CD4-positive, alpha-beta T cell treated with Interleukin-10 for 1 hour (primary cell): ENCODE data around the gene XCL1.
"Not testable (repeated sequence)": the region's sequence is repeated elsewhere in the genome, so short reads cannot be mapped to it uniquely, and the experiment has no call there.

Experiments
- DNase-seq: peaks from one replicate; pipeline ENCODE4 v3.0.0-alpha.2; 2020

The XCL1 gene

GRCh38 chr1:168576245-168576688 lies at the start of gene XCL1:
TSS of gene XCL1 (plus strand) at chr1:168576605. CDS start at chr1:168576638, 33 bp downstream.
- peak; percentile 18 for DNase-seq

- no peak for DNase-seq
Measured at GRCh38 chr1:168529518-168529917, 46.9 kb upstream of the XCL1 start.

- DNase-seq, result peak; percentile 48
Measured at GRCh38 chr1:168531615-168532345, 44.6 kb upstream of the XCL1 start.

- DNase-seq, result peak; percentile 62
Measured at GRCh38 chr1:168535536-168535935, 40.9 kb upstream of the XCL1 start.

- DNase-seq, result not testable (repeated sequence)
Measured at GRCh38 chr1:168540798-168541197, 35.6 kb upstream of the XCL1 start.

- DNase-seq, result not testable (repeated sequence)
Measured at GRCh38 chr1:168542978-168543377, 33.4 kb upstream of the XCL1 start.

GRCh38 chr1:168543840-168544498 lies 32.4 kb upstream of the XCL1 start, which contains the start of gene XCL2:
TSS of gene XCL2 (minus strand) at chr1:168543997. CDS start at chr1:168543964, 33 bp downstream.
- DNase-seq, result peak; percentile 16

GRCh38 chr1:168545678-168546552 lies 30.5 kb upstream of the XCL1 start:
- DNase-seq, result not testable (repeated sequence)

GRCh38 chr1:168546553-168546895 lies 29.9 kb upstream of the XCL1 start:
- DNase-seq, result not testable (repeated sequence)

GRCh38 chr1:168550971-168551370 lies 25.4 kb upstream of the XCL1 start:
- no peak for DNase-seq

- no peak for DNase-seq
Measured at GRCh38 chr1:168551688-168552087, 24.7 kb upstream of the XCL1 start.

GRCh38 chr1:168552961-168553360 lies 23.4 kb upstream of the XCL1 start:
- no peak for DNase-seq

- DNase-seq, result no peak
Measured at GRCh38 chr1:168553680-168554553, 22.5 kb upstream of the XCL1 start.

GRCh38 chr1:168554603-168555483 lies 21.6 kb upstream of the XCL1 start:
- no peak for DNase-seq

GRCh38 chr1:168555508-168556046 lies 20.8 kb upstream of the XCL1 start:
- DNase-seq, result no peak

GRCh38 chr1:168556647-168557046 lies 19.8 kb upstream of the XCL1 start:
- DNase-seq, result no peak

GRCh38 chr1:168560370-168560769 lies 16.0 kb upstream of the XCL1 start:
- DNase-seq, result no peak

- no peak for DNase-seq
Measured at GRCh38 chr1:168561989-168562388, 14.4 kb upstream of the XCL1 start.

- DNase-seq, result no peak
Measured at GRCh38 chr1:168565825-168566224, 10.6 kb upstream of the XCL1 start.

GRCh38 chr1:168567007-168567406 lies 9.4 kb upstream of the XCL1 start:
- DNase-seq, result no peak

- DNase-seq, result no peak
Measured at GRCh38 chr1:168567568-168567967, 8.8 kb upstream of the XCL1 start.
